PC-9 (cell line): ENCODE data around the gene APIP. TPM values are rescaled to one million over a fixed set of nuclear protein-coding genes. Genes with fewer than 3 reads are reported as not detected.

Source experiments
- BruUV-seq: library from RNA; stranded (reverse); fragments of 400-500 nt; replicated peaks from 2 replicates; lab custom pipeline; 2021; lab: Mats Ljungman, UMichigan
- CTCF ChIA-PET: fragments of 300-600 bp; sonication (Branson Sonifier 250); formaldehyde crosslinking; loops from one replicate; lab custom pipeline; 2022; ENCODE audit warnings: antibody characterized with exemption; lab: Charles Lee
- POLR2A ChIA-PET: fragments of 300-600 bp; sonication (Branson Sonifier 250); formaldehyde crosslinking; loops from one replicate; lab custom pipeline; 2022; ENCODE audit warnings: antibody characterized with exemption; ENCODE audit not compliant: unreplicated experiment; lab: Charles Lee
- DNase-seq, 2 experiments: peaks; one replicate each; pipeline versions ENCODE4 v3.0.0 to v3.0.0-alpha.2; 2015 to 2022; ENCODE audit warnings: mixed read lengths in 1 of 2
- H2AFZ ChIP-seq: fragments of 200-600 bp; sonication (generic); 2 replicates; pipeline ENCODE4 v1.8.1; 2017; ENCODE audit warnings: antibody characterized with exemption
- H3F3A ChIP-seq: fragments of 200-600 bp; sonication (generic); 2 replicates; pipeline ENCODE4 v1.8.1; 2017; ENCODE audit warnings: antibody characterized with exemption, mild to moderate bottlenecking, low read depth; ENCODE audit not compliant: insufficient read depth
- H3K27ac ChIP-seq: fragments of 200-600 bp; sonication (generic); 2 replicates; pipeline ENCODE4 v1.6.1; 2016; ENCODE audit warnings: mixed run types
- H3K27me3 ChIP-seq: fragments of 200-600 bp; sonication (generic); 2 replicates; pipeline ENCODE4 v1.6.1; 2016; ENCODE audit warnings: low read depth, mixed run types; ENCODE audit not compliant: insufficient read depth
- H3K36me3 ChIP-seq: fragments of 200-600 bp; sonication (generic); 2 replicates; pipeline ENCODE4 v1.6.1; 2016; ENCODE audit warnings: low read depth, mixed run types
- H3K4me1 ChIP-seq: fragments of 200-600 bp; sonication (generic); replicated peaks from 2 replicates; pipeline ENCODE4 v1.6.1; 2016; ENCODE audit warnings: mixed run types; ENCODE audit not compliant: insufficient read depth
- H3K4me2 ChIP-seq: fragments of 200-600 bp; sonication (generic); 2 replicates; pipeline ENCODE4 v1.6.1; 2017; ENCODE audit warnings: mixed run types
- H3K4me3 ChIP-seq: fragments of 200-600 bp; sonication (generic); 2 replicates; pipeline ENCODE4 v1.6.1; 2016; ENCODE audit warnings: mixed run types
- H3K79me2 ChIP-seq: fragments of 200-600 bp; sonication (generic); 2 replicates; pipeline ENCODE4 v1.6.1; 2017; ENCODE audit warnings: low read depth, mixed run types
- H3K9me2 ChIP-seq: fragments of 200-600 bp; sonication (generic); 2 replicates; pipeline ENCODE4 v1.8.1; 2017; ENCODE audit warnings: mild to moderate bottlenecking; ENCODE audit not compliant: insufficient read depth
- H3K9me3 ChIP-seq: fragments of 200-600 bp; sonication (generic); 2 replicates; pipeline ENCODE4 v1.8.1; 2016; ENCODE audit warnings: low read depth; ENCODE audit not compliant: insufficient read depth
- H4K20me1 ChIP-seq: fragments of 200-600 bp; sonication (generic); 2 replicates; pipeline ENCODE4 v1.8.1; 2017; ENCODE audit not compliant: insufficient read depth
- CTCF ChIP-seq: fragments of 200-600 bp; sonication (generic); conservative IDR thresholded peaks from 2 replicates; pipeline ENCODE4 v1.6.1; 2017; ENCODE audit warnings: mixed run types, antibody characterized with exemption, mild to moderate bottlenecking, moderate library complexity
- EZH2 ChIP-seq: fragments of 200-600 bp; sonication (generic); IDR thresholded peaks from 2 replicates; pipeline ENCODE4 v1.8.0; 2017; ENCODE audit warnings: antibody characterized with exemption, low read depth
- intact Hi-C: fragments of 100-400 bp; cut with micrococcal nuclease; formaldehyde crosslinking; loops from one replicate; pipeline ENCODE4 v1.10.0; 2022; ENCODE audit not compliant: unreplicated experiment
- total RNA-seq: library from RNA; stranded (reverse); gene quantifications from 2 replicates; pipeline ENCODE4 v1.2.3, GENCODE V29; 2021

APIP gene
- total RNA-seq, 1 experiment from 2014 or later = 41.0 TPM

DNA sequence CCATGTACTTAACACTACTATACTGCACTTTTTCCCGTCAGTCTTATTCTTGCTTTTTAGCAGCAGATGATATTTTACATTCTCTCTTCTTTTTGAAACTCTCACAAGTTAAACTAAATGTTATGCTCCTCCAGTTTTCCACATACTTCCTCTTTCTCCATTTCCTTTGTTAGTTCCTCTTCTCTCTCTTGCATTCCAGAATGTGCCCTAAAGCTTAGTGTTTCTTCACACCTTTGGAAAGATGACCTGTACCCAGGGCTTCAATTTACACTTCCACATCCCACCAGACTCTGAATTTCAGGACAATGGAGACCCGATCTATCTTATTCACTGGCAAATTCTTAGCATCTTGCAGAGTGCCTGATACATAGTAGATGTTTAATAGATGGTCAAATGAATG is 51.8 kb downstream of the APIP start:
- Histone ChIP-seq H3K79me2 (no peaks in the 10 kb centered on the region), H2AFZ (no peak overlapping the region), H3K27me3 (no peaks in the 10 kb centered on the region), H4K20me1 (no peaks in the 10 kb centered on the region), H3K27ac (no peak overlapping the region), H3K4me2 (no peak overlapping the region), H3K9me3 (peaks cover 6% of the 10 kb centered on the region; the same call in 1 of the 2 replicates), H3K36me3 (no peaks in the 10 kb centered on the region), H3K4me3 (no peak overlapping the region), H3F3A (peaks cover 4% of the 10 kb centered on the region; the same call in 1 of the 2 replicates), H3K9me2 (no peaks in the 10 kb centered on the region), H3K4me1 (no peaks in the 10 kb centered on the region)
- BruUV-seq = no TSS peak
- DNase-seq = no peak
- no peak for TF ChIP-seq EZH2
- no peak for TF ChIP-seq CTCF
- intact Hi-C loops = no loop called here
- CTCF ChIA-PET = no interaction called here
- POLR2A ChIA-PET = no interaction called here

DNA sequence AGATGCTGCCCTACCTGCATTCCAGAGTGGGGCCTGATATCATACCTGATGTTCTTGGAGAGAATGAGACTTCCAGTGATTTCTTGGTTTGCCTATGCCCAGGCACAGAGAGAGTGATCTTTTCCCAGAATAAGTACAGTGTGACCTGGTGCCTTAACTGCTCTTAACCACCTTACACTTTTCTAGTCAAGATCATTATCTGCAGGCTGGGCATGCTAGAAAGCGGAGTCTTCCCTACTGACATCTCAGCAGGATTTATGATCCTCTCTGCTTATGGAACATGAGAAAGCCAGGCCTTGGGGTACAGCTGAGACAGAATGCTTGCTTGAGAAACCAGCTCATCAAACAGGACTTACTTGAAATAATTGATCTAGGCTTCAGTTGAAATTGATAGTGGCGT is 53.1 kb downstream of the APIP start:
- BruUV-seq = no TSS peak
- H3K79me2 ChIP-seq = no peaks in the 10 kb centered on the region
- intact Hi-C loops = no loop called here

DNA sequence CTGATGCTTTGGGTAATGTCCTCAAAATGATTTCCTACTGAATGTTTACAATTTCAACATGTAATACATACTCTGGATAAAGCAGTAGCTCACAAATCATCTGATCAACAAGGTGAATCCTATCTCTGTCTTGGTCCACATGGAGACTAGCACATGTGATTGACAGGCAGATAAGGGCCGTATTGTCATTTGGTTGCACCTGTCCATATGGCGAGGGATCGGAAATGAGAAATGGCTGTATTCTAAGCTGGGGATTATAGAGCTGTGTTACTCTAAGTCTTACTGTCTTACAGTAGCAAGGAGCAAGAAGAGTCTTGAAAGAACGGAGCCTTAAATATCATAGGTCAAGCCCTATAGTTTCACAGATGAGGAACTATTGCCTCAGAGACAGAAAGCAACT is 55.7 kb downstream of the APIP start:
- no peaks in the 10 kb centered on the region for H4K20me1 ChIP-seq

More for the DNA sequence above, 53.1 kb downstream of the APIP start:
- POLR2A ChIA-PET = interaction anchor here (0.6 kb wide), 1 partner anchor 92 kb away, joined by 4 read pairs; no protein-coding TSS in a partner anchor
- Histone ChIP-seq H3K4me1 (no peaks in the 10 kb centered on the region), H3K9me2 (no peaks in the 10 kb centered on the region), H2AFZ (no peak overlapping the region), H3K27ac (no peak overlapping the region), H3K4me3 (no peak overlapping the region), H3K27me3 (no peaks in the 10 kb centered on the region), H3F3A (peaks cover 4% of the 10 kb centered on the region; the same call in 1 of the 2 replicates), H3K36me3 (no peaks in the 10 kb centered on the region), H3K9me3 (peaks cover 6% of the 10 kb centered on the region; the same call in 1 of the 2 replicates), H3K4me2 (no peak overlapping the region), H4K20me1 (no peaks in the 10 kb centered on the region)
- CTCF ChIA-PET = interaction anchor here (0.5 kb wide), 1 partner anchor 377 kb away, joined by 5 read pairs; no protein-coding TSS in a partner anchor
- no peak for DNase-seq
- TF ChIP-seq CTCF (no peak), EZH2 (no peak)

More for the DNA sequence above, 55.7 kb downstream of the APIP start:
- Histone ChIP-seq H3K79me2 (no peaks in the 10 kb centered on the region), H3K9me2 (no peaks in the 10 kb centered on the region), H3K9me3 (peaks cover 7% of the 10 kb centered on the region; the same call in 1 of the 2 replicates), H3F3A (peaks cover 4% of the 10 kb centered on the region; the same call in 1 of the 2 replicates), H2AFZ (no peak overlapping the region), H3K36me3 (no peaks in the 10 kb centered on the region), H3K4me3 (no peak overlapping the region), H3K27me3 (no peaks in the 10 kb centered on the region), H3K4me1 (no peaks in the 10 kb centered on the region), H3K27ac (no peak overlapping the region), H3K4me2 (no peak overlapping the region)
- CTCF ChIA-PET = no interaction called here
- POLR2A ChIA-PET = no interaction called here
- intact Hi-C loops = no loop called here
- BruUV-seq = no TSS peak
- TF ChIP-seq CTCF (no peak), EZH2 (no peak)
- DNase-seq = no peak
